HFF-Myc (cell line): ENCODE data around the gene FSIP1.

Experiments
- DNase-seq: peaks from one replicate; pipeline ENCODE4 v3.0.0-alpha.2; 2011; ENCODE audit warnings: low read depth; ENCODE audit errors: extremely low read depth
- H3K4me3 ChIP-seq: replicated peaks from 2 replicates; pipeline ENCODE4 v1.5.1; 2011; ENCODE audit warnings: low read depth, mild to moderate bottlenecking, control low read depth, low read length
- CTCF ChIP-seq: IDR thresholded peaks from 2 replicates; pipeline ENCODE4 v1.5.1; 2012; ENCODE audit warnings: mild to moderate bottlenecking, low read depth, low read length, control low read depth; ENCODE audit errors: missing control alignments

FSIP1 gene

GRCh38 chr15:39588531-39589192 lies 194.0 kb downstream of the FSIP1 start:
- no peak overlapping the region for H3K4me3 ChIP-seq
- no peak for TF ChIP-seq CTCF
- DNase-seq = no peak

GRCh38 chr15:39587731-39588530 lies 194.7 kb downstream of the FSIP1 start:
- no peak overlapping the region for H3K4me3 ChIP-seq
- TF ChIP-seq CTCF = no peak
- DNase-seq = peak; percentile 25

GRCh38 chr15:39587096-39587721 lies 195.4 kb downstream of the FSIP1 start:
- no peak overlapping the region for H3K4me3 ChIP-seq
- no peak for TF ChIP-seq CTCF
- DNase-seq = peak; percentile 11

GRCh38 chr15:39586387-39587095 lies 196.1 kb downstream of the FSIP1 start:
- DNase-seq = peak; percentile 73
- peak overlapping the region; percentile 81 for H3K4me3 ChIP-seq
- TF ChIP-seq CTCF = no peak

- peak overlapping the region; percentile 81 for H3K4me3 ChIP-seq
- no peak for DNase-seq
- TF ChIP-seq CTCF = no peak
These were observed 196.8 kb downstream of the FSIP1 start for GRCh38 chr15:39585871-39586301.

- DNase-seq = peak; percentile 14
- TF ChIP-seq CTCF = no peak
- H3K4me3 ChIP-seq = peak overlapping the region; percentile 81
These were observed 197.2 kb downstream of the FSIP1 start for GRCh38 chr15:39585389-39585841.
